ENCODE data around the gene FANCC. TPM values are rescaled to one million over a fixed set of nuclear protein-coding genes. Genes with fewer than 3 reads are reported as not detected.

FANCC gene
- total and polyA plus RNA-seq, 2 of the 13 experiments (the other 11 are each of a cell fraction or from before 2014, with no cell fraction given) = 7.4 to 8.6 TPM

DNA sequence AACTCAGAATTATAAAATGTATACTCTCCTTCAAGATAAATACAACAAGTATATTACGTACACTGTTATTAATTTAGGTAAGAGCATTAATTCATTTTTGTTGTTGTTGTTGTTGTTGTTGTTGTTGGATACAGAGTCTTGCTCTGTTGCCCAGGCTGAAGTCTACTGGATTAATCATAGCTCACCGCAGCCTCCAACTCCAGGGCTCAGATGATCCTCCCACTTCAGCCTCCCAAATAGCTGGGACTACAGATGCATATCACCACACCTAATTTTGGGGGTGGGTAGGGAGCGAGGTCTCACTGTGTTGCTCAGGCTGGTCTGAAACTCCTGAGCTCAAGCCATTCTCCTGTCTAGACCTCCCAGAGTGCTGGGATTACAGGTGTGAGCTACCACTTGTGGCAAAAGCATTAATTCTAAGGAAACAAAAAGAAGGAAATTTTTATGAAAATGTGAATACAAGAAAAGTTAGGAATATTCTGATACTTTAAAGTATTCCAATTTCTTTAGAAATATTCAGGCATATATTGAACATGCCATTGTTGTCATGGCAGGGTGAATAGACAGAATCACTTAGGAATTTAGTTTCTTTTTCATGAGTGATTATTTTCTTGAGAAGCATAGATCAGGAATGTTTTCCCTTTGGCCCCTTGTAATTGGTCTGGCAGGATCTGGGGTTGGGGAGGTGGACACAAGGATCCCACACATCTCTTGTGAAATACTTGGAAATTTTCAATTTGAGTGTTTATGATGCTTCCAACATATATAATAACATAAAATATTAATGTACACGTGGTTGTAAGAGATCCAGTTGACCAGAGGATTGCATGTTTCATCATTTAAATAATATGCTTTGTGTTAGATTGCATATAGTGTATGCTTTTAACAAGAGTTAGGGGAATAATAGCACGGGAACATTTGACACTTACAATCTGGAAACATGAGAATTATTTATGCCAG lies 263.6 kb downstream of the FANCC start:
- Histone ChIP-seq H3K36me3 (replicated peaks in 1 of 2; ENCODE audit: control insufficient read depth in 1 of 2, insufficient read depth in 2 of 2, low read length in 2 of 2) (peaks cover 11 to 46% of the 10 kb centered on the region in 2 experiments; a peak in 4 of 5 replicates), H3K27ac (ENCODE audit: extremely low read length, insufficient read depth, low read length) (no peak overlapping the region), H3K9ac (ENCODE audit: insufficient read depth, low read depth, low read length) (no peak overlapping the region), H3K4me3 (replicated peaks in 1 of 3; ENCODE audit: insufficient read depth in 1 of 3, low read depth in 2 of 3, low read length in 3 of 3) (no peak overlapping the region), H3K9me3 (ENCODE audit: low read length) (no peaks in the 10 kb centered on the region), H2AFZ (ENCODE audit: low read length) (no peak overlapping the region), H3K4me1 (ENCODE audit: insufficient read depth, low read length) (peaks cover 100% of the 10 kb centered on the region), H4K20me1 (ENCODE audit: insufficient read depth, low read length) (peaks cover 63% of the 10 kb centered on the region), H3K27me3 (ENCODE audit: control insufficient read depth in 1 of 2, insufficient read depth in 2 of 2, low read length in 2 of 2) (no peaks in the 10 kb centered on the region), H3K79me2 (ENCODE audit: insufficient read depth, low read length) (peaks cover 98% of the 10 kb centered on the region), H3K4me2 (ENCODE audit: low read depth, low read length) (no peak overlapping the region; the same call in 1 of the 2 replicates)
- DNase-seq (ENCODE audit: low spot score) (no peak), FAIRE-seq (no peak), ATAC-seq (no peak)
- TF ChIP-seq, protein P1, sequence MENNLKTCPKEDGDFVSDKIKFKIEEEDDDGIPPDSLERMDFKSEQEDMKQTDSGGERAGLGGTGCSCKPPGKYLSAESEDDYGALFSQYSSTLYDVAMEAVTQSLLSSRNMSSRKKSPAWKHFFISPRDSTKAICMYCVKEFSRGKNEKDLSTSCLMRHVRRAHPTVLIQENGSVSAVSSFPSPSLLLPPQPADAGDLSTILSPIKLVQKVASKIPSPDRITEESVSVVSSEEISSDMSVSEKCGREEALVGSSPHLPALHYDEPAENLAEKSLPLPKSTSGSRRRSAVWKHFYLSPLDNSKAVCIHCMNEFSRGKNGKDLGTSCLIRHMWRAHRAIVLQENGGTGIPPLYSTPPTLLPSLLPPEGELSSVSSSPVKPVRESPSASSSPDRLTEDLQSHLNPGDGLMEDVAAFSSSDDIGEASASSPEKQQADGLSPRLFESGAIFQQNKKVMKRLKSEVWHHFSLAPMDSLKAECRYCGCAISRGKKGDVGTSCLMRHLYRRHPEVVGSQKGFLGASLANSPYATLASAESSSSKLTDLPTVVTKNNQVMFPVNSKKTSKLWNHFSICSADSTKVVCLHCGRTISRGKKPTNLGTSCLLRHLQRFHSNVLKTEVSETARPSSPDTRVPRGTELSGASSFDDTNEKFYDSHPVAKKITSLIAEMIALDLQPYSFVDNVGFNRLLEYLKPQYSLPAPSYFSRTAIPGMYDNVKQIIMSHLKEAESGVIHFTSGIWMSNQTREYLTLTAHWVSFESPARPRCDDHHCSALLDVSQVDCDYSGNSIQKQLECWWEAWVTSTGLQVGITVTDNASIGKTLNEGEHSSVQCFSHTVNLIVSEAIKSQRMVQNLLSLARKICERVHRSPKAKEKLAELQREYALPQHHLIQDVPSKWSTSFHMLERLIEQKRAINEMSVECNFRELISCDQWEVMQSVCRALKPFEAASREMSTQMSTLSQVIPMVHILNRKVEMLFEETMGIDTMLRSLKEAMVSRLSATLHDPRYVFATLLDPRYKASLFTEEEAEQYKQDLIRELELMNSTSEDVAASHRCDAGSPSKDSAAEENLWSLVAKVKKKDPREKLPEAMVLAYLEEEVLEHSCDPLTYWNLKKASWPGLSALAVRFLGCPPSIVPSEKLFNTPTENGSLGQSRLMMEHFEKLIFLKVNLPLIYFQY (CRISPR knock-in tag; IDR thresholded peaks at IDR 0.05; ENCODE audit: borderline replicate concordance) = no peak
- TF ChIP-seq, protein P2, sequence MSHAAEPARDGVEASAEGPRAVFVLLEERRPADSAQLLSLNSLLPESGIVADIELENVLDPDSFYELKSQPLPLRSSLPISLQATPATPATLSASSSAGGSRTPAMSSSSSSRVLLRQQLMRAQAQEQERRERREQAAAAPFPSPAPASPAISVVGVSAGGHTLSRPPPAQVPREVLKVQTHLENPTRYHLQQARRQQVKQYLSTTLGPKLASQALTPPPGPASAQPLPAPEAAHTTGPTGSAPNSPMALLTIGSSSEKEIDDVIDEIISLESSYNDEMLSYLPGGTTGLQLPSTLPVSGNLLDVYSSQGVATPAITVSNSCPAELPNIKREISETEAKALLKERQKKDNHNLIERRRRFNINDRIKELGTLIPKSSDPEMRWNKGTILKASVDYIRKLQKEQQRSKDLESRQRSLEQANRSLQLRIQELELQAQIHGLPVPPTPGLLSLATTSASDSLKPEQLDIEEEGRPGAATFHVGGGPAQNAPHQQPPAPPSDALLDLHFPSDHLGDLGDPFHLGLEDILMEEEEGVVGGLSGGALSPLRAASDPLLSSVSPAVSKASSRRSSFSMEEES (CRISPR knock-in tag; IDR thresholded peaks at IDR 0.05) = no peak
- TF ChIP-seq, protein P3, sequence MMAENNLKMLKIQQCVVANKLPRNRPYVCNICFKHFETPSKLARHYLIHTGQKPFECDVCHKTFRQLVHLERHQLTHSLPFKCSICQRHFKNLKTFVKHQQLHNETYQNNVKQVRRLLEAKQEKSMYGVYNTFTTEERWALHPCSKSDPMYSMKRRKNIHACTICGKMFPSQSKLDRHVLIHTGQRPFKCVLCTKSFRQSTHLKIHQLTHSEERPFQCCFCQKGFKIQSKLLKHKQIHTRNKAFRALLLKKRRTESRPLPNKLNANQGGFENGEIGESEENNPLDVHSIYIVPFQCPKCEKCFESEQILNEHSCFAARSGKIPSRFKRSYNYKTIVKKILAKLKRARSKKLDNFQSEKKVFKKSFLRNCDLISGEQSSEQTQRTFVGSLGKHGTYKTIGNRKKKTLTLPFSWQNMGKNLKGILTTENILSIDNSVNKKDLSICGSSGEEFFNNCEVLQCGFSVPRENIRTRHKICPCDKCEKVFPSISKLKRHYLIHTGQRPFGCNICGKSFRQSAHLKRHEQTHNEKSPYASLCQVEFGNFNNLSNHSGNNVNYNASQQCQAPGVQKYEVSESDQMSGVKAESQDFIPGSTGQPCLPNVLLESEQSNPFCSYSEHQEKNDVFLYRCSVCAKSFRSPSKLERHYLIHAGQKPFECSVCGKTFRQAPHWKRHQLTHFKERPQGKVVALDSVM (CRISPR knock-in tag; IDR thresholded peaks at IDR 0.05) = peak; percentile 87
- TF ChIP-seq ZNF121 (CRISPR knock-in tag; IDR thresholded peaks at IDR 0.05) = peak; percentile 69
- POLR2A ChIA-PET = interaction anchor here (0.9 to 2.4 kb wide), 5 partner anchors 8 to 64 kb away, joined by 3 to 9 read pairs (median 4); no protein-coding TSS in a partner anchor
- CTCF ChIA-PET (ENCODE audit: low intra/inter-chr PET ratio, low total read pairs) = no interaction called here
- in situ Hi-C loops (cut with HindIII; ENCODE audit: extremely low pct_ligation_motif_present, low pct_unique_long_range_greater_than_20kb) = no loop called here
- no TSS peak for BruUV-seq (replicated peaks)
- intact Hi-C loops (cut with micrococcal nuclease; ENCODE audit: unreplicated experiment) = no loop called here
- 93% methylated on average over 5 of the region's 5 CpGs for WGBS (ENCODE audit: low lambda C conversion rate)
